ENCODE results near the gene C12orf76.

DNA sequence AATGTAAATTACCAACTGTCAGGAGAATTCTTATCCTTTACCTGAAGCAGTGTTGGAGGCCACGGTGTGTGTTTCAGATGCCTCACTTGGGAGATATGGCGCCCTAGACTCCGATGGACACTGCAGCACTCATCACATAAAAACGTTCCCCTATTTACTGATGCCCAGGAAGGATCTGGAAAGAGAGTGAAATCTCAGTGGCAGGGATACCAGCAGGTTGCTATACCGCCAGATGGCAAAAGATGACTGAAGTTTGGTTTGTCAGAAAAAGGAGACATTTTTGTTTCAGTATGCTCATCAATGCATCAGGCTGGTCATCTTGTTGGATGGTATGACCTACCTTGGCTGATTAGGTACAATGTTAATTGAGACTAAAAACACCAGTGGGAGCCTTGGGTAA, 56.7 kb downstream of the C12orf76 start:
- no peak for TF ChIP-seq EZH2phosphoT487 (IDR thresholded peaks at IDR 0.05; ENCODE audit: low read depth, severe bottlenecking, unreplicated experiment)
- TF ChIP-seq, protein P1, sequence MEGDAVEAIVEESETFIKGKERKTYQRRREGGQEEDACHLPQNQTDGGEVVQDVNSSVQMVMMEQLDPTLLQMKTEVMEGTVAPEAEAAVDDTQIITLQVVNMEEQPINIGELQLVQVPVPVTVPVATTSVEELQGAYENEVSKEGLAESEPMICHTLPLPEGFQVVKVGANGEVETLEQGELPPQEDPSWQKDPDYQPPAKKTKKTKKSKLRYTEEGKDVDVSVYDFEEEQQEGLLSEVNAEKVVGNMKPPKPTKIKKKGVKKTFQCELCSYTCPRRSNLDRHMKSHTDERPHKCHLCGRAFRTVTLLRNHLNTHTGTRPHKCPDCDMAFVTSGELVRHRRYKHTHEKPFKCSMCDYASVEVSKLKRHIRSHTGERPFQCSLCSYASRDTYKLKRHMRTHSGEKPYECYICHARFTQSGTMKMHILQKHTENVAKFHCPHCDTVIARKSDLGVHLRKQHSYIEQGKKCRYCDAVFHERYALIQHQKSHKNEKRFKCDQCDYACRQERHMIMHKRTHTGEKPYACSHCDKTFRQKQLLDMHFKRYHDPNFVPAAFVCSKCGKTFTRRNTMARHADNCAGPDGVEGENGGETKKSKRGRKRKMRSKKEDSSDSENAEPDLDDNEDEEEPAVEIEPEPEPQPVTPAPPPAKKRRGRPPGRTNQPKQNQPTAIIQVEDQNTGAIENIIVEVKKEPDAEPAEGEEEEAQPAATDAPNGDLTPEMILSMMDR (IDR thresholded peaks at IDR 0.05; ENCODE audit: poor library complexity), result no peak

Data from hepatocyte (in vitro differentiated cells).